Panc1 (cell line): ENCODE data around the gene PARP3. TPM values are rescaled to one million over a fixed set of nuclear protein-coding genes. Genes with fewer than 3 reads are reported as not detected.

Source experiments
- ATAC-seq: fragments of 200-7000 bp; cut with Tn5 transposase; 2 replicates; pipeline ENCODE4 v1.9.1; 2020; ENCODE audit warnings: mild to moderate bottlenecking, moderate library complexity
- BruUV-seq: library from RNA; stranded (reverse); fragments of 400-500 nt; replicated peaks from 2 replicates; lab custom pipeline; 2021; lab: Mats Ljungman, UMichigan
- CTCF ChIA-PET: fragments of 300-600 bp; sonication (Branson Sonifier 250); formaldehyde crosslinking; loops from one replicate; lab custom pipeline; 2022; ENCODE audit warnings: antibody characterized with exemption; lab: Charles Lee
- POLR2A ChIA-PET: fragments of 300-600 bp; sonication (Branson Sonifier 250); formaldehyde crosslinking; loops from one replicate; lab custom pipeline; 2022; ENCODE audit warnings: antibody characterized with exemption; lab: Charles Lee
- DNase-seq: peaks from one replicate; pipeline ENCODE4 v3.0.0-alpha.2; 2010; ENCODE audit warnings: low read depth, low spot score
- H3K27ac ChIP-seq: 2 replicates; pipeline ENCODE4 v1.5.1; 2011; ENCODE audit warnings: mild to moderate bottlenecking, low read length, inconsistent platforms
- H3K27me3 ChIP-seq: fragments of 200-500 bp; sonication (Bioruptor generic); 2 replicates; pipeline ENCODE4 v1.6.0; 2014; ENCODE audit warnings: low read length, inconsistent platforms; ENCODE audit not compliant: control insufficient read depth, insufficient read depth
- H3K36me3 ChIP-seq: fragments of 200-500 bp; sonication (Bioruptor generic); 2 replicates; pipeline ENCODE4 v1.5.1; 2014; ENCODE audit warnings: inconsistent platforms, mild to moderate bottlenecking, low read length, moderate library complexity; ENCODE audit not compliant: control insufficient read depth, insufficient read depth
- H3K4me1 ChIP-seq: 2 replicates; pipeline ENCODE4 v1.5.1; 2011; ENCODE audit warnings: inconsistent platforms, mild to moderate bottlenecking, low read length, moderate library complexity; ENCODE audit not compliant: control insufficient read depth, insufficient read depth
- H3K4me3 ChIP-seq, 2 experiments: 2 replicates each; pipeline ENCODE4 v1.5.1; 2011 to 2012; ENCODE audit warnings: low read depth in 2 of 2, low read length in 2 of 2, mild to moderate bottlenecking in 2 of 2, inconsistent platforms in 1 of 2, moderate library complexity in 1 of 2
- H3K9me3 ChIP-seq: fragments of 200-500 bp; sonication (Bioruptor generic); 2 replicates; pipeline ENCODE4 v1.5.1; 2014; ENCODE audit warnings: low read depth, mild to moderate bottlenecking, inconsistent platforms, low read length, moderate library complexity; ENCODE audit not compliant: control insufficient read depth, insufficient read depth
- POLR2AphosphoS5 ChIP-seq: IDR thresholded peaks from 2 replicates; pipeline ENCODE4 v1.6.1; 2012; ENCODE audit warnings: mild to moderate bottlenecking, low read depth, low read length, moderate library complexity
- SIN3A ChIP-seq: IDR thresholded peaks from 2 replicates; pipeline ENCODE4 v1.6.1; 2012; ENCODE audit warnings: low read depth, mild to moderate bottlenecking, low read length, moderate library complexity, borderline replicate concordance; ENCODE audit not compliant: insufficient read depth
- TCF7L2 ChIP-seq: IDR thresholded peaks from 2 replicates; pipeline ENCODE4 v1.6.1; 2011; ENCODE audit warnings: mild to moderate bottlenecking, low read depth, low read length, inconsistent platforms
- in situ Hi-C: cut with HindIII; loops from 2 replicates; pipeline ENCODE4 v1.10.0; 2016; ENCODE audit warnings: low sequenced_read_pairs, low pct_unique_long_range_greater_than_20kb
- intact Hi-C: fragments of 100-400 bp; cut with micrococcal nuclease; formaldehyde crosslinking; loops from one replicate; pipeline ENCODE4 v1.10.0; 2022; ENCODE audit not compliant: unreplicated experiment
- total RNA-seq: library from RNA; stranded (reverse); gene quantifications from one replicate; pipeline ENCODE4 v1.2.1, GENCODE V29; 2021; ENCODE audit not compliant: unreplicated experiment
- TF ChIP-seq, protein P1 (sequence below), 2 experiments: IDR thresholded peaks; 2 replicates each; pipeline ENCODE4 v1.6.1; 2011 to 2012; ENCODE audit warnings: low read depth in 2 of 2, control low read depth in 1 of 2, low read length in 1 of 2, mild to moderate bottlenecking in 1 of 2, moderate library complexity in 1 of 2; ENCODE audit not compliant: insufficient read depth in 1 of 2
- TF ChIP-seq, protein P2 (sequence below): fragments of 450-650 bp; IDR thresholded peaks from 2 replicates; pipeline ENCODE4 v1.5.1; 2017; ENCODE audit warnings: mild to moderate bottlenecking

PARP3 gene
- total RNA-seq, 1 experiment from 2014 or later = 16.1 TPM

DNA sequence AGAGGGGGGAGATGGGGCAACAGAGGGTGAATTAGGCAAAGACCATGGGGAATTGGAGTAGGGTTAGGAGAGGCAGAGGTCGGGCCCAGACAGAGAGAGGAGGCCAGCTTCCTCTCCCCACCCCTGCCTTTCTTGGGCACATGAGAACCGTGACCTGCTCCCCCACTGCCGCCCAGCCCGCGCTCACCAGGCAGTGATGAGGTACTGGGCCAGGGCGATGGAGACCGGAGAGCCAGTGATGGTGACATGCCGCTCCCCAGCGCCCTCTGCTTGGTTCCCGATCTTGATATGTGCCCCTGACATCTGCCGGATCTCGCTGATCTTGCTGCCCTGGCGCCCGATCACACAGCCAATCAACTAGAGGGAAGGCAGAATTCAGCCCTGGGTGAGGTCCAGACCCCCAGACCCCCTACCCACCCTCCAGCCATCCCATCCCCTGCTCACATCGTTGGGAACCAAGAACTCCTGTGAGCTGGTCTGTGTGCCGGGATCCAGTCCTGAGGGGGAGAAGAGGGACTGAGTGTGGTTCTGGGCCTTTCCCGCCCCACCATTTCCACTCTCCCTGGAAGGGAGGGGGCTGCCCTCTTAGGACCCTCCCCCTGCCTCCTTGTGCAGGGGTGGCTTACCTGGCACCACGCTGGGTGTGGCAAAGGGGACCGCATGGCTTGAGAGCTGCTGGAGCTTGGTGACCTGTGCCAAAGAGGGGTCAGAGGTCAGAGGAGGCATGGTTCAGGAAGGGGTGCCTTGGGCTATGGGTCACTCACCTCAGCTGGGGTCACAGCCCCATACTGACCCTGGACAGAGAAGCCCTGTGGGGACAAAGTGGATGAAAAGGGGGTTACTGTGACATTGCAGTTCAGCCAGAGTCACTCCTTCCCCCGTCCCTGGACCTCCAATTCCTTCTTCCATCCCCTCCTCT lies 16.7 kb downstream of the PARP3 start:
- in situ Hi-C loops = no loop called here
- Histone ChIP-seq H3K4me3 (no peak overlapping the region), H3K27ac (no peak overlapping the region), H3K9me3 (no peaks in the 10 kb centered on the region), H3K4me1 (no peaks in the 10 kb centered on the region), H3K36me3 (no peaks in the 10 kb centered on the region), H3K27me3 (no peaks in the 10 kb centered on the region)
- DNase-seq = no peak
- no peak for TF ChIP-seq POLR2AphosphoS5
- TF ChIP-seq TCF7L2 = no peak
- TF ChIP-seq, protein P1, sequence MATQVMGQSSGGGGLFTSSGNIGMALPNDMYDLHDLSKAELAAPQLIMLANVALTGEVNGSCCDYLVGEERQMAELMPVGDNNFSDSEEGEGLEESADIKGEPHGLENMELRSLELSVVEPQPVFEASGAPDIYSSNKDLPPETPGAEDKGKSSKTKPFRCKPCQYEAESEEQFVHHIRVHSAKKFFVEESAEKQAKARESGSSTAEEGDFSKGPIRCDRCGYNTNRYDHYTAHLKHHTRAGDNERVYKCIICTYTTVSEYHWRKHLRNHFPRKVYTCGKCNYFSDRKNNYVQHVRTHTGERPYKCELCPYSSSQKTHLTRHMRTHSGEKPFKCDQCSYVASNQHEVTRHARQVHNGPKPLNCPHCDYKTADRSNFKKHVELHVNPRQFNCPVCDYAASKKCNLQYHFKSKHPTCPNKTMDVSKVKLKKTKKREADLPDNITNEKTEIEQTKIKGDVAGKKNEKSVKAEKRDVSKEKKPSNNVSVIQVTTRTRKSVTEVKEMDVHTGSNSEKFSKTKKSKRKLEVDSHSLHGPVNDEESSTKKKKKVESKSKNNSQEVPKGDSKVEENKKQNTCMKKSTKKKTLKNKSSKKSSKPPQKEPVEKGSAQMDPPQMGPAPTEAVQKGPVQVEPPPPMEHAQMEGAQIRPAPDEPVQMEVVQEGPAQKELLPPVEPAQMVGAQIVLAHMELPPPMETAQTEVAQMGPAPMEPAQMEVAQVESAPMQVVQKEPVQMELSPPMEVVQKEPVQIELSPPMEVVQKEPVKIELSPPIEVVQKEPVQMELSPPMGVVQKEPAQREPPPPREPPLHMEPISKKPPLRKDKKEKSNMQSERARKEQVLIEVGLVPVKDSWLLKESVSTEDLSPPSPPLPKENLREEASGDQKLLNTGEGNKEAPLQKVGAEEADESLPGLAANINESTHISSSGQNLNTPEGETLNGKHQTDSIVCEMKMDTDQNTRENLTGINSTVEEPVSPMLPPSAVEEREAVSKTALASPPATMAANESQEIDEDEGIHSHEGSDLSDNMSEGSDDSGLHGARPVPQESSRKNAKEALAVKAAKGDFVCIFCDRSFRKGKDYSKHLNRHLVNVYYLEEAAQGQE (IDR thresholded peaks at IDR 0.05; ENCODE audit: insufficient read depth in 1 of 2, low read depth in 2 of 2, low read length in 1 of 2) = no peak
- TF ChIP-seq, protein P2, sequence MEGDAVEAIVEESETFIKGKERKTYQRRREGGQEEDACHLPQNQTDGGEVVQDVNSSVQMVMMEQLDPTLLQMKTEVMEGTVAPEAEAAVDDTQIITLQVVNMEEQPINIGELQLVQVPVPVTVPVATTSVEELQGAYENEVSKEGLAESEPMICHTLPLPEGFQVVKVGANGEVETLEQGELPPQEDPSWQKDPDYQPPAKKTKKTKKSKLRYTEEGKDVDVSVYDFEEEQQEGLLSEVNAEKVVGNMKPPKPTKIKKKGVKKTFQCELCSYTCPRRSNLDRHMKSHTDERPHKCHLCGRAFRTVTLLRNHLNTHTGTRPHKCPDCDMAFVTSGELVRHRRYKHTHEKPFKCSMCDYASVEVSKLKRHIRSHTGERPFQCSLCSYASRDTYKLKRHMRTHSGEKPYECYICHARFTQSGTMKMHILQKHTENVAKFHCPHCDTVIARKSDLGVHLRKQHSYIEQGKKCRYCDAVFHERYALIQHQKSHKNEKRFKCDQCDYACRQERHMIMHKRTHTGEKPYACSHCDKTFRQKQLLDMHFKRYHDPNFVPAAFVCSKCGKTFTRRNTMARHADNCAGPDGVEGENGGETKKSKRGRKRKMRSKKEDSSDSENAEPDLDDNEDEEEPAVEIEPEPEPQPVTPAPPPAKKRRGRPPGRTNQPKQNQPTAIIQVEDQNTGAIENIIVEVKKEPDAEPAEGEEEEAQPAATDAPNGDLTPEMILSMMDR = no peak
- TF ChIP-seq SIN3A = no peak
- POLR2A ChIA-PET = no interaction called here
- intact Hi-C loops = no loop called here
- CTCF ChIA-PET = interaction anchor here (0.5 kb wide), 1 partner anchor 25 kb away, joined by 3 read pairs; no protein-coding TSS in a partner anchor
- ATAC-seq = no peak
- no TSS peak for BruUV-seq

DNA sequence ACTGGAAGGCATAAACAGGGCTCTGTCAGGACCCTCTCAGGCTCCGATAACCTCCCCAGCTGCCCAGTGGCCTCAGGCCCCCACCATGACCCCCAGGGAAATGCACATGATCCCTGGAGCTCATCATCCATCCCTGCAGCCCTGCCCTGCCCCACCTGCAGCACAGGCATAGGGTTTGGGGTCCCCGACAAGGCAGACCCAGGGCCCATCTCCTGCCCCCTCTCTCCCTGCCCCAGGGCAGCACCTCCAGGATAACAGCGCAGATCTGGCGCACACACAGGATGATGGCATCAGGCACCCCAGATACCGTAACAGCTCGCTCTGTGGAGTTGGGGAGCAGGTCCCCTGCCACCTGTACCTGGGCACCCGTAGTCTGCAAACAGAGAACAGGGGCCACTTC lies 17.5 kb downstream of the PARP3 start:
- no peaks in the 10 kb centered on the region for H3K27me3 ChIP-seq
- no peak overlapping the region for H3K27ac ChIP-seq
- BruUV-seq = no TSS peak
- H3K4me3 ChIP-seq = no peak overlapping the region
- no peaks in the 10 kb centered on the region for H3K9me3 ChIP-seq
- POLR2A ChIA-PET = no interaction called here
- no peaks in the 10 kb centered on the region for H3K4me1 ChIP-seq
- TF ChIP-seq TCF7L2 (no peak), POLR2AphosphoS5 (no peak), SIN3A (no peak)
- TF ChIP-seq, protein P2 = no peak
- TF ChIP-seq, protein P1 (IDR thresholded peaks at IDR 0.05; ENCODE audit: insufficient read depth in 1 of 2, low read depth in 2 of 2, low read length in 1 of 2) = no peak
- DNase-seq = no peak
- intact Hi-C loops = no loop called here
- no peaks in the 10 kb centered on the region for H3K36me3 ChIP-seq
- in situ Hi-C loops = no loop called here
- CTCF ChIA-PET = no interaction called here
- ATAC-seq = no peak
